GM10847 (cell line): ENCODE data around the gene TM9SF3.

Source experiments
- POLR2A ChIP-seq: IDR thresholded peaks from 2 replicates; pipeline ENCODE4 v1.6.1; 2011; ENCODE audit not compliant: insufficient read length; ENCODE audit errors: extremely low read depth

Gene TM9SF3

GRCh38 chr10:96586419-96587263 is at the start of gene TM9SF3:
TM9SF3 (minus strand) TSS chr10:96587012; CDS start chr10:96586835, 177 bp downstream.
- peak; percentile 96 for TF ChIP-seq POLR2A

GRCh38 chr10:96636551-96636950 is 49.7 kb upstream of the TM9SF3 start:
- no peak for TF ChIP-seq POLR2A

- TF ChIP-seq POLR2A, result no peak
These were observed 46.3 kb upstream of the TM9SF3 start for GRCh38 chr10:96632974-96633710.

- TF ChIP-seq POLR2A, result no peak
These were observed 40.5 kb upstream of the TM9SF3 start for GRCh38 chr10:96627292-96627691.

GRCh38 chr10:96626795-96627194 is 40.0 kb upstream of the TM9SF3 start:
- no peak for TF ChIP-seq POLR2A

- no peak for TF ChIP-seq POLR2A
These were observed 38.4 kb upstream of the TM9SF3 start for GRCh38 chr10:96625173-96625572.

- TF ChIP-seq POLR2A, result no peak
These were observed 35.4 kb upstream of the TM9SF3 start for GRCh38 chr10:96622013-96622787.

- TF ChIP-seq POLR2A, result no peak
These were observed 33.3 kb upstream of the TM9SF3 start for GRCh38 chr10:96619796-96620773.

GRCh38 chr10:96619120-96619519 is 32.3 kb upstream of the TM9SF3 start:
- TF ChIP-seq POLR2A, result no peak

- TF ChIP-seq POLR2A, result no peak
These were observed 31.8 kb upstream of the TM9SF3 start for GRCh38 chr10:96618653-96619052.

- no peak for TF ChIP-seq POLR2A
These were observed 30.1 kb upstream of the TM9SF3 start for GRCh38 chr10:96616961-96617360.

- TF ChIP-seq POLR2A, result no peak
These were observed 27.7 kb upstream of the TM9SF3 start for GRCh38 chr10:96614515-96614914.

- TF ChIP-seq POLR2A, result no peak
These were observed 26.8 kb upstream of the TM9SF3 start for GRCh38 chr10:96613576-96613975.

- no peak for TF ChIP-seq POLR2A
These were observed 25.4 kb upstream of the TM9SF3 start for GRCh38 chr10:96612055-96612830.
